Measurements from ENCODE around the gene TBC1D20. TPM values are rescaled to one million over a fixed set of nuclear protein-coding genes. Genes with fewer than 3 reads are reported as not detected.

Gene TBC1D20
- total and polyA plus RNA-seq, 2 donors (not counting 3 experiments of a cell fraction or from before 2014, with no cell fraction given) = 34.3 to 36.1 TPM

DNA sequence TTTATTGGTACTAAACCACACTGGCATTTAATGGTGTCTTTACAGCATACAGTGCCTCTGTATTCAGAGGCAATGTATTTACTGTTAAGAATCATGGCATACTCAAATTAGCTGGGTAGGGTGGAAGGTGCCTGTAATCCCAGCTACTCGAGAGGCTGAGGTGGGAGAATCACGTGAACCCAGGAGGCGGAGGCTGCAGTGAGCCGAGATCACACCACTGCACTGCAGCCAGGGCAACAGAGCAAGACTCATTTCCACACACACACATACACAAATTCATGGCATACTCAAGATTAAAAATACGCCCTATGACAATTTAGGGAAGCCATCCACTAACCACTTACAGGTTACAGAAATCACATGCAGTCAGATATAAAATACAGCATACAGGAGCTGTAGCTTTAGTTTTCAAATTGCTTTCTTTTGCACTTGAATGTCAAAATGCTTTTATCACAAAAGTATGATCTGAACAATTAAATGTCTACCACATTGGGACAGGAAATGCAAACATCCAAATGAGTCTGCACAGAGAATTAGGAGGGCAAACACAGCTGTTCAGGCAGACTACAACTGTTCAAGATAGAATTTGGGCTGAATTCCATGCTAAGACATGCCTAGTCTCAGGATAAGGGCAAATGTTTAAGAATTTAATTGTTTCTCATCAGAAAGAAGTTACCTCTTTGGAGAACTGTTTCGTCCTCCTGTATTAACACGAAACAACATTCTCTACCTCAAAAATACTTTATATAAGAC is 44.8 kb upstream of the TBC1D20 start:
- Histone ChIP-seq H3K9me3 (replicated peaks; ENCODE audit: control insufficient read depth, insufficient read depth, low read length) (no peaks in the 10 kb centered on the region), H4K20me1 (replicated peaks; ENCODE audit: control insufficient read depth, extremely low read depth, insufficient read depth, low read length) (peaks cover 6% of the 10 kb centered on the region), H3K27me3 (ENCODE audit: control insufficient read depth in 2 of 2, insufficient read depth in 2 of 2, low read length in 2 of 2) (no peaks in the 10 kb centered on the region), H3K9me1 (replicated peaks; ENCODE audit: control insufficient read depth, extremely low read depth, insufficient read depth, low read length) (no peaks in the 10 kb centered on the region), H3K4me3 (replicated peaks in 1 of 3; ENCODE audit: insufficient read depth in 1 of 3, low read depth in 1 of 3, low read length in 3 of 3) (no peak overlapping the region), H3K79me2 (ENCODE audit: control insufficient read depth, insufficient read depth, low read length) (peaks cover 52% of the 10 kb centered on the region), H3K36me3 (ENCODE audit: control insufficient read depth in 2 of 2, extremely low read depth in 1 of 2, insufficient read depth in 2 of 2, low read length in 2 of 2) (peaks cover 13% of the 10 kb centered on the region in 2 experiments), H3K4me1 (ENCODE audit: control insufficient read depth, extremely low read depth, insufficient read depth, low read length) (no peaks in the 10 kb centered on the region), H3K9ac (replicated peaks; ENCODE audit: extremely low read depth, insufficient read depth, low read length) (no peak overlapping the region), H3K4me2 (ENCODE audit: insufficient read depth, low read length) (no peak overlapping the region), H2AFZ (ENCODE audit: low read depth, low read length) (no peak overlapping the region), H3K27ac (ENCODE audit: insufficient read depth, low read depth, low read length) (no peak overlapping the region)
- CTCF ChIA-PET = interaction anchor here (1.6 kb wide), 1 partner anchor 17 kb away, joined by 3 read pairs; no protein-coding TSS in a partner anchor
- intact Hi-C loops (cut with micrococcal nuclease) (no loop called here), dilution Hi-C loops (cut with MboI; ENCODE audit: extremely low pct_ligation_motif_present, low sequenced_read_pairs) (no loop called here)
- POLR2A ChIA-PET = no interaction called here
- FAIRE-seq (no peak), DNase-seq (ENCODE audit: low read depth, low spot score) (no peak)
- BruUV-seq (replicated peaks) = no TSS peak
- TF ChIP-seq MYC (IDR thresholded peaks at IDR 0.05; ENCODE audit: low read depth, low read length) (no peak), EZH2 (IDR thresholded peaks at IDR 0.05; ENCODE audit: borderline replicate concordance, low read depth, low read length, severe bottlenecking) (no peak), POLR2AphosphoS5 (IDR thresholded peaks at IDR 0.05; ENCODE audit: insufficient read depth, low read depth, low read length) (no peak), FOS (IDR thresholded peaks at IDR 0.05; ENCODE audit: borderline replicate concordance, insufficient read depth, low read length) (no peak), JUN (IDR thresholded peaks at IDR 0.05; ENCODE audit: borderline replicate concordance, insufficient read depth, insufficient read length, low read depth) (no peak), POLR2A (IDR thresholded peaks at IDR 0.05; ENCODE audit: low read depth, low read length) (no peak)
- TF ChIP-seq, protein P1, sequence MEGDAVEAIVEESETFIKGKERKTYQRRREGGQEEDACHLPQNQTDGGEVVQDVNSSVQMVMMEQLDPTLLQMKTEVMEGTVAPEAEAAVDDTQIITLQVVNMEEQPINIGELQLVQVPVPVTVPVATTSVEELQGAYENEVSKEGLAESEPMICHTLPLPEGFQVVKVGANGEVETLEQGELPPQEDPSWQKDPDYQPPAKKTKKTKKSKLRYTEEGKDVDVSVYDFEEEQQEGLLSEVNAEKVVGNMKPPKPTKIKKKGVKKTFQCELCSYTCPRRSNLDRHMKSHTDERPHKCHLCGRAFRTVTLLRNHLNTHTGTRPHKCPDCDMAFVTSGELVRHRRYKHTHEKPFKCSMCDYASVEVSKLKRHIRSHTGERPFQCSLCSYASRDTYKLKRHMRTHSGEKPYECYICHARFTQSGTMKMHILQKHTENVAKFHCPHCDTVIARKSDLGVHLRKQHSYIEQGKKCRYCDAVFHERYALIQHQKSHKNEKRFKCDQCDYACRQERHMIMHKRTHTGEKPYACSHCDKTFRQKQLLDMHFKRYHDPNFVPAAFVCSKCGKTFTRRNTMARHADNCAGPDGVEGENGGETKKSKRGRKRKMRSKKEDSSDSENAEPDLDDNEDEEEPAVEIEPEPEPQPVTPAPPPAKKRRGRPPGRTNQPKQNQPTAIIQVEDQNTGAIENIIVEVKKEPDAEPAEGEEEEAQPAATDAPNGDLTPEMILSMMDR (IDR thresholded peaks at IDR 0.05; ENCODE audit: extremely low read depth in 1 of 2, insufficient read depth in 1 of 2, low read depth in 1 of 2, low read length in 2 of 2) = no peak
